GM12878 (cell line): ENCODE results near the gene CSF3R.

ENCODE experiments used
- FOS ChIP-seq: IDR thresholded peaks from 3 replicates; pipeline ENCODE4 v1.6.1; 2011; ENCODE audit warnings: borderline replicate concordance; ENCODE audit not compliant: insufficient read length; ENCODE audit errors: extremely low read depth
- JUND ChIP-seq: IDR thresholded peaks from 2 replicates; pipeline ENCODE4 v1.6.1; 2012; ENCODE audit warnings: low read depth, mild to moderate bottlenecking, low read length, improper control_type of control experiment, moderate library complexity
- RAD21 ChIP-seq: IDR thresholded peaks from 2 replicates; pipeline ENCODE4 v1.6.1; 2011; ENCODE audit warnings: mild to moderate bottlenecking, low read depth, low read length, moderate library complexity; ENCODE audit not compliant: insufficient read depth
- SIX5 ChIP-seq: IDR thresholded peaks from 2 replicates; pipeline ENCODE4 v1.6.1; 2011; ENCODE audit warnings: mild to moderate bottlenecking, low read depth, low read length, moderate library complexity; ENCODE audit not compliant: severe bottlenecking
- SPI1 ChIP-seq: IDR thresholded peaks from 2 replicates; pipeline ENCODE4 v1.6.1; 2011; ENCODE audit warnings: low read depth, mild to moderate bottlenecking, low read length, moderate library complexity, borderline replicate concordance; ENCODE audit not compliant: insufficient read depth
- TF ChIP-seq, protein P1 (sequence below): IDR thresholded peaks from 2 replicates; pipeline ENCODE4 v1.6.1; 2011; ENCODE audit warnings: mild to moderate bottlenecking, low read depth, low read length, moderate library complexity; ENCODE audit not compliant: insufficient replicate concordance
- TF ChIP-seq, protein P2 (sequence below): IDR thresholded peaks from 2 replicates; pipeline ENCODE4 v1.6.1; 2011; ENCODE audit warnings: borderline replicate concordance, low read depth, mild to moderate bottlenecking, moderate library complexity, mixed read lengths, low read length; ENCODE audit not compliant: insufficient read depth; ENCODE audit errors: extremely low read length
- TF ChIP-seq, protein P3 (sequence below), 3 experiments: IDR thresholded peaks in 2 of 3; conservative IDR thresholded peaks in 1 of 3; 2 replicates each; pipeline ENCODE4 v1.5.1; 2011; ENCODE audit warnings: low read depth in 3 of 3, low read length in 3 of 3, mild to moderate bottlenecking in 3 of 3, control low read depth in 2 of 3, moderate library complexity in 2 of 3, inconsistent platforms in 1 of 3, mixed read lengths in 1 of 3; ENCODE audit not compliant: control insufficient read depth in 2 of 3, insufficient read depth in 1 of 3; ENCODE audit errors: extremely low read depth in 1 of 3

DNA sequence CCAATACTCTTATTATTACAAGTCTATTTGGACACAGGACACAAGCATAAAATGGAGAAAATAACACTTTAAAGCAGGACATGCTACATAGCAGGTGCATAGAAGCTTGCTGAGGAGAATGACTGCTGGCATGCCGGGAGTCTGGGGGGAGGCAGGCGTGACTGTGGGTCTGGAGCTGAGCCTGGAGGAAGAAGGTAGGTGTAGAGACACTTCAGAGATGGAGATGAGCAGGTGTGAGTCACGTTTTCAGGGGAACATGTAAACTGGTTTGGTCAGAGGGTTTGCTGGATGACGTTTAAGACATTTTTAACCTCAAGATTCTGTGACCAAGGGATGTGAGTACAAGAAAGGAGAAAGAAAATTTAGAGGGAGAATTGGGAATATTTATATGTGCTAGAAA lies 56.9 kb downstream of the CSF3R start:
- TF ChIP-seq, protein P1, sequence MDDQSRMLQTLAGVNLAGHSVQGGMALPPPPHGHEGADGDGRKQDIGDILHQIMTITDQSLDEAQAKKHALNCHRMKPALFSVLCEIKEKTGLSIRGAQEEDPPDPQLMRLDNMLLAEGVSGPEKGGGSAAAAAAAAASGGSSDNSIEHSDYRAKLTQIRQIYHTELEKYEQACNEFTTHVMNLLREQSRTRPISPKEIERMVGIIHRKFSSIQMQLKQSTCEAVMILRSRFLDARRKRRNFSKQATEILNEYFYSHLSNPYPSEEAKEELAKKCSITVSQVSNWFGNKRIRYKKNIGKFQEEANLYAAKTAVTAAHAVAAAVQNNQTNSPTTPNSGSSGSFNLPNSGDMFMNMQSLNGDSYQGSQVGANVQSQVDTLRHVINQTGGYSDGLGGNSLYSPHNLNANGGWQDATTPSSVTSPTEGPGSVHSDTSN: no peak
- TF ChIP-seq, protein P2, sequence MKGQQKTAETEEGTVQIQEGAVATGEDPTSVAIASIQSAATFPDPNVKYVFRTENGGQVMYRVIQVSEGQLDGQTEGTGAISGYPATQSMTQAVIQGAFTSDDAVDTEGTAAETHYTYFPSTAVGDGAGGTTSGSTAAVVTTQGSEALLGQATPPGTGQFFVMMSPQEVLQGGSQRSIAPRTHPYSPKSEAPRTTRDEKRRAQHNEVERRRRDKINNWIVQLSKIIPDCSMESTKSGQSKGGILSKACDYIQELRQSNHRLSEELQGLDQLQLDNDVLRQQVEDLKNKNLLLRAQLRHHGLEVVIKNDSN: no peak
- TF ChIP-seq, protein P3, sequence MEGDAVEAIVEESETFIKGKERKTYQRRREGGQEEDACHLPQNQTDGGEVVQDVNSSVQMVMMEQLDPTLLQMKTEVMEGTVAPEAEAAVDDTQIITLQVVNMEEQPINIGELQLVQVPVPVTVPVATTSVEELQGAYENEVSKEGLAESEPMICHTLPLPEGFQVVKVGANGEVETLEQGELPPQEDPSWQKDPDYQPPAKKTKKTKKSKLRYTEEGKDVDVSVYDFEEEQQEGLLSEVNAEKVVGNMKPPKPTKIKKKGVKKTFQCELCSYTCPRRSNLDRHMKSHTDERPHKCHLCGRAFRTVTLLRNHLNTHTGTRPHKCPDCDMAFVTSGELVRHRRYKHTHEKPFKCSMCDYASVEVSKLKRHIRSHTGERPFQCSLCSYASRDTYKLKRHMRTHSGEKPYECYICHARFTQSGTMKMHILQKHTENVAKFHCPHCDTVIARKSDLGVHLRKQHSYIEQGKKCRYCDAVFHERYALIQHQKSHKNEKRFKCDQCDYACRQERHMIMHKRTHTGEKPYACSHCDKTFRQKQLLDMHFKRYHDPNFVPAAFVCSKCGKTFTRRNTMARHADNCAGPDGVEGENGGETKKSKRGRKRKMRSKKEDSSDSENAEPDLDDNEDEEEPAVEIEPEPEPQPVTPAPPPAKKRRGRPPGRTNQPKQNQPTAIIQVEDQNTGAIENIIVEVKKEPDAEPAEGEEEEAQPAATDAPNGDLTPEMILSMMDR (IDR thresholded peaks at IDR 0.05 in 2 of 3, conservative IDR thresholded peaks at IDR 0.05 in 1 of 3; ENCODE audit: control insufficient read depth in 2 of 3, extremely low read depth in 1 of 3, insufficient read depth in 1 of 3, low read depth in 3 of 3, low read length in 3 of 3): no peak
- TF ChIP-seq JUND (no peak), SPI1 (no peak), SIX5 (no peak), FOS (no peak), RAD21 (no peak)
